HG03175 (cell line): ENCODE measurements around the gene NMS.
"Not testable (repeated sequence)": the region's sequence is repeated elsewhere in the genome, so short reads cannot be mapped to it uniquely, and the experiment has no call there.

Source experiments
- ATAC-seq: cut with Tn5 transposase; IDR thresholded peaks from one replicate; pipeline ENCODE4 v1.9.1; 2021; ENCODE audit warnings: mild to moderate bottlenecking, moderate library complexity; ENCODE audit not compliant: unreplicated experiment

Gene NMS

DNA sequence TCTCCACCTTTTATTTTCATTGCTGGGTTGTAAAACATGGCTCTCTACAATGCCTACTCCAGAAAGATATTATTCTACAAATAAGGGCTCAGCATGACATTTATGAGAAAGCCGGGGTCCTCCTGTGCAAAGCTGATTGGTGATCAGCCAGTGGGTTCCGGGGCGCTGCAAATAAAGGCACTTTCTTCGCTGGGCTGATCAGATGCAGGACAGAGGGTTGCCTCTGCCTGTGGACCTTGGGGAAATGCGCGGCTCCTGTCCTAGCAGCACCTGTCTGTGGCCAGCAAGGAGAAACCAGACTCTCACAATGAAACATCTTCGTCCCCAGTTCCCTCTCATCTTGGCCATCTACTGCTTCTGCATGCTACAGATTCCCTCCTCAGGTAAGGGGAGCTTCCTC is at the start of gene NMS:
Gene NMS, plus strand, starts transcription at position 301 of the 400 bp plus-strand sequence. Its CDS starts 7 bp downstream, at position 308.
- ATAC-seq = no peak

- no peak for ATAC-seq
Measured at GRCh38 chr2:100422320-100423055, 47.8 kb upstream of the NMS start.

- ATAC-seq = no peak
Measured at GRCh38 chr2:100423631-100424030, 46.7 kb upstream of the NMS start.

- ATAC-seq = no peak
Measured at GRCh38 chr2:100424277-100424875, 45.9 kb upstream of the NMS start.

- ATAC-seq = no peak
Measured at GRCh38 chr2:100425107-100425506, 45.2 kb upstream of the NMS start.

GRCh38 chr2:100425573-100426383 is 44.5 kb upstream of the NMS start:
- ATAC-seq = no peak

DNA sequence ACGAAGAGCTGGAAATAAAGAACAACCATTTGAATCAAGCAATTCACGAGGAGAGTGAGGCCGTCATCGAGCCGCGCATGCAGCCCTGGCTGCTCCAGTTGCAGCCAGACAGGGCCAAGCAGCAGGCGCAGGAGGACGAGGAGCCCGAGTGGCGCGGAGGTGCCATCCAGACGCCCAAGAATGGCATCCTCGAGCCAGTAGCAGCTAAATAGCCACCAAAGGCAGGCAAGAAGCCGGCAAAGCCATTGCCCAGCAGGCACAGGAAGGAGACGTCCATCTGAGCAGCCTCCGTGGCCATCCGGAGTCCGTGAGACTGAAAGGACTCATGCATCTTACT is 43.9 kb upstream of the NMS start:
- ATAC-seq = no peak

- ATAC-seq = no peak
Measured at GRCh38 chr2:100427111-100427510, 43.2 kb upstream of the NMS start.

GRCh38 chr2:100427627-100428258 is 42.5 kb upstream of the NMS start:
- ATAC-seq = no peak

GRCh38 chr2:100429726-100430125 is 40.6 kb upstream of the NMS start:
- ATAC-seq = no peak

GRCh38 chr2:100437751-100438150 is 32.5 kb upstream of the NMS start:
- ATAC-seq = no peak

DNA sequence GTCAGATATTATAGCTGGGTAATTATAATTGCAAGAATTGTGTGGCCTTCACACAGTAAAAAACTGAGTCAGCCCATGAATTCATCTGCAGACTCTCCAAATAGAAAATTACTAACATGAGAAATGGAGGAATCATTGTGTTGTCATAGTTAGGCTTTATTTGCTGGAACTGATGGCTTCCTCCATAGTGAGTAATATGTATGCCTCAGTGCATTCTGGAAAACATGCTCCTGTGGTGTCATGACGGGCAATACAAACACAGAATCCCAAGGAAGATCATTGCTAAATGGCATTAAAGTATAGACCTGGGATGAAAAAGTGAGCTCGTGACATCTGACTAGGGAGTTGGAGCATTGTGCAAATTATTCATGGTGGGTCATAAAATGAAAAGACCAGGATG is 23.6 kb upstream of the NMS start:
- ATAC-seq = no peak

DNA sequence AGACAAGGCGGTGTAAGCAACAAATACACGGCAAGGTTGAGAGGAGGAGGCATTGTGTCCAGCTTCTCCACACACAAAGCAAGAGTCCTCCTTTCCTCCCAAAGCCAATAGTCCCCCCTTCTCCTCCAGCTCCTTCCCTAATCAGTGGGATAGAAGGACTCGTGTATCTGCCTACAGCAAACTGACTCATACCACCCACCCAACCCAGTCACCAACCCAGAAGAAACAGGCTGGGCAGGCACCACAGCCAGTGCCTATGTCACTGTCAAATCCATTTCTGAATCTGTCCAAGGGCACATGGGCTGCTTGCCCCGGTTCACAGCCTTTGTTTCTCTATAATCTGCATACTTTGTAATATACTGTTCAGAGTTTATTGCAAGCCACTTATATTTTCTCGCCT is 19.2 kb upstream of the NMS start:
- ATAC-seq = no peak

DNA sequence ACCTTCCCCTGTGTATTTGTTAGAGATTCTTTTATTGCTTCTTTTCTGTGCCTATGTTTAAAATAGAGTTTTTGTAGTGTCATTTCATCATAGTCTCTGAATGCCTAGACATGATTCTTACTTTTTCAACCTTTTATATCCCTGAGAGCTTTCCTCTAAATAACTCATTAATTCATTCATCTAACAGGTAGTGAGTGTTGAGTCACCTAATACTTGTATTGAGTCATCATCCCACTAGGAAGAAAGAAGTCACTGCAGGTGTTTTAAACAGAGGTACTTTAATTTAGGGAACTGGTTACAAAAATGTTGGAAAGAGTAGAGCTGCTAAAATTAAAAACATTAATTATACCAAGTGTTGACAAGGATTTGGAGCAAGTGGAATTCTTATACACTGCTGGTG is 18.5 kb upstream of the NMS start:
- ATAC-seq = no peak

DNA sequence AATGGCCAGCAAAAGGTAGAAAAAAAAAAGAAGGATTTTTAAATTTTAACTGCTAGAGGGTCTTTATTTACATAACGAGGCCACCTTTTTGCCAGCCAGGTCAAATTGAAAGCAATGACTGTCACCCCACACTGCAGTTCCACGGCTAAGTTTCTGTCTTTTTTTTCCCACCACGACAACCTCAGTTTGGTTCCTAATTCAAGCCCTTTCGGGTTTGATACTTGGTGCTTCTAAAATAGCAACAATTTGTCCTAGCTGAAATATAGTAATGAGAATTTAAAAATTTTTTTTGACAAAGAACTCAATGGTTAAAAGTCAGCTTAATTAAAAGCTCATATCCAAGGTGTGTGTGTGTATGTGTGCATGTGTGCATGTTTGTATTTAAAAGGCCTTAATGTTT is 16.4 kb upstream of the NMS start:
- peak; percentile 52 for ATAC-seq

GRCh38 chr2:100456357-100456756 is 13.9 kb upstream of the NMS start:
- ATAC-seq = not testable (repeated sequence)

- no peak for ATAC-seq
Measured at GRCh38 chr2:100460904-100461530, 9.3 kb upstream of the NMS start.

- no peak for ATAC-seq
Measured at GRCh38 chr2:100470898-100471514, 724 bp downstream of the NMS start.

DNA sequence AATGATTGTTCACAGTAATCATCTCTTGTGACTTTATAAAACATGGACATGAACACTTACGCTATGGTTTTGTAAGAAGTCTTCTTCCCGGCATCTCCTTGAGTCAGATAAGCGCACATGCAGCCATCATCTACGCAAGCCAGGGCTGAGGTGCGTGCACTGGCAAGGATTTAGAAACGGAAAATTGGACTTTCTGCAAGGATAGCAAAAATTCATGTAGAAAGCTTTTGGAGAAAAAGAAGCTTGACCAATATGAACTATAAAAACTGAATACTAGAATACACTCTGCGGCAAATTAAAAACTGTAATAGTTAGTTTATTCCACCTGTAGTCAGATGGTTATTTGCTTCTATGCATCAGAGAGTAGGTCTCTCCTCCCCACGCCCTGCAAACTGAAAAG is 6.3 kb downstream of the NMS start:
- no peak for ATAC-seq

GRCh38 chr2:100482741-100483140 is 12.5 kb downstream of the NMS start:
- no peak for ATAC-seq

DNA sequence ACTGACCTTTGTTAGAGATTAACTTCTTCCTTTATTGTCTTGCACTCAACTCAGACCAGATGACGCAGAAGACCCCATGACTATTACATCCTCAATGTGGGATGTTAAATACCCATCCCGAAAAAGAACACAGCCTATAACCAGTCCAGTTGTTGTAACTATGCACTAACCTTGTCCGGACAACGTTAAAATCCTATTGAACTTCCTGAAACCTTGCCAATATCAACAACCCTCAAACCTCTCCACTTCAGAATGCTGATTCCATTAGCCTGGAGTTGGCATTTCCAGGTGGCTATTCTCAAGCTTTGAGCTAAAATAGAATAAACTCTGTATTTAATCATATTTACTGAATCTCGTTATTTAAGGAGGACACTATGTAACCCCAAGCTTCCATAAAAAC is 13.6 kb downstream of the NMS start:
- ATAC-seq = no peak
